ENCODE measurements around the gene SBNO1.
A peak's percentile ranks its signal among the peaks of the same experiment; 100 is the strongest.
"Not testable (repeated sequence)": the region's sequence is repeated elsewhere in the genome, so short reads cannot be mapped to it uniquely, and the experiment has no call there.

The SBNO1 gene

GRCh38 chr12:123336530-123336929 lies 28.1 kb downstream of the SBNO1 start:
- DNase-seq, result no peak

GRCh38 chr12:123335490-123335889 lies 29.2 kb downstream of the SBNO1 start:
- no peak for DNase-seq

GRCh38 chr12:123329799-123330198 lies 34.8 kb downstream of the SBNO1 start:
- no peak for DNase-seq

GRCh38 chr12:123319826-123320225 lies 44.8 kb downstream of the SBNO1 start:
- no peak for DNase-seq

- DNase-seq, result no peak
Observed at GRCh38 chr12:123319273-123319672, 45.4 kb downstream of the SBNO1 start.

- not testable (repeated sequence) for DNase-seq
Observed at GRCh38 chr12:123313046-123313445, 51.6 kb downstream of the SBNO1 start.

- DNase-seq, result peak; percentile 6
Observed at GRCh38 chr12:123306200-123306599, 58.4 kb downstream of the SBNO1 start.

- DNase-seq, result no peak
Observed at GRCh38 chr12:123305136-123305535, 59.5 kb downstream of the SBNO1 start.

- DNase-seq, result no peak
Observed at GRCh38 chr12:123293178-123293760, 71.4 kb downstream of the SBNO1 start.

GRCh38 chr12:123289911-123290310 lies 74.7 kb downstream of the SBNO1 start:
- DNase-seq, result no peak

GRCh38 chr12:123288751-123289346 lies 75.8 kb downstream of the SBNO1 start:
- no peak for DNase-seq

- DNase-seq, result no peak
Observed at GRCh38 chr12:123286652-123287373, 77.8 kb downstream of the SBNO1 start.

GRCh38 chr12:123284669-123285068 lies 80.0 kb downstream of the SBNO1 start:
- DNase-seq, result no peak

- no peak for DNase-seq
Observed at GRCh38 chr12:123283461-123283860, 81.2 kb downstream of the SBNO1 start.

- no peak for DNase-seq
Observed at GRCh38 chr12:123282111-123282510, 82.5 kb downstream of the SBNO1 start.

GRCh38 chr12:123280971-123281370 lies 83.7 kb downstream of the SBNO1 start:
- no peak for DNase-seq

GRCh38 chr12:123278101-123278627 lies 86.5 kb downstream of the SBNO1 start:
- no peak for DNase-seq

- DNase-seq, result no peak
Observed at GRCh38 chr12:123273166-123273565, 91.5 kb downstream of the SBNO1 start.

- peak; percentile 50 for DNase-seq
Observed at GRCh38 chr12:123271001-123271668, 93.5 kb downstream of the SBNO1 start.

GRCh38 chr12:123270214-123271000 lies 94.2 kb downstream of the SBNO1 start:
- no peak for DNase-seq

- DNase-seq, result no peak
Observed at GRCh38 chr12:123269896-123270213, 94.8 kb downstream of the SBNO1 start.

- DNase-seq, result peak; percentile 94
Observed at GRCh38 chr12:123269395-123269892, 95.2 kb downstream of the SBNO1 start.

GRCh38 chr12:123268850-123269249 lies 95.8 kb downstream of the SBNO1 start:
- no peak for DNase-seq
